HepG2 (cell line): ENCODE results near the gene SPATA12.

ENCODE experiments used
- ATF1 ChIP-seq: IDR thresholded peaks from 2 replicates; pipeline ENCODE4 v1.6.1; 2016; ENCODE audit warnings: mild to moderate bottlenecking, control low read depth
- CHD2 ChIP-seq: IDR thresholded peaks from 2 replicates; pipeline ENCODE4 v1.6.1; 2011; ENCODE audit warnings: low read depth, low read length, improper control_type of control experiment
- EZH2 ChIP-seq: conservative IDR thresholded peaks from 2 replicates; pipeline ENCODE4 v1.6.1; 2012; ENCODE audit warnings: mild to moderate bottlenecking, low read depth, low read length, moderate library complexity
- HNRNPUL1 ChIP-seq: fragments of 200-400 bp; formaldehyde crosslinking; IDR thresholded peaks from 2 replicates; pipeline ENCODE4 v1.6.1; 2017; ENCODE audit warnings: low read depth, mild to moderate bottlenecking, low read length, moderate library complexity
- NCOR1 ChIP-seq: fragments of 200-600 bp; sonication (generic); IDR thresholded peaks from 2 replicates; pipeline ENCODE4 v1.7.0; 2017; ENCODE audit warnings: antibody characterized with exemption, low read length, borderline replicate concordance
- NR3C1 ChIP-seq: sonication (generic); formaldehyde crosslinking; IDR thresholded peaks from 2 replicates; pipeline ENCODE4 v1.4.0; 2020; ENCODE audit warnings: missing genetic modification reagents
- REST ChIP-seq, 2 experiments: IDR thresholded peaks; 2 replicates each; pipeline ENCODE4 v1.6.1; 2011 to 2012; ENCODE audit warnings: low read length in 2 of 2, borderline replicate concordance in 1 of 2, low read depth in 1 of 2, mild to moderate bottlenecking in 1 of 2, moderate library complexity in 1 of 2
- TOE1 ChIP-seq: sonication (generic); formaldehyde crosslinking; IDR thresholded peaks from 2 replicates; pipeline ENCODE4 v1.4.0; 2020; ENCODE audit warnings: mild to moderate bottlenecking, missing genetic modification reagents
- ZNF549 ChIP-seq: sonication (generic); formaldehyde crosslinking; IDR thresholded peaks from 2 replicates; pipeline ENCODE4 v1.5.0; 2020; ENCODE audit warnings: missing genetic modification reagents
- TF ChIP-seq, protein P1 (sequence below): sonication (generic); formaldehyde crosslinking; IDR thresholded peaks from 2 replicates; pipeline ENCODE4 v1.5.0; 2020; ENCODE audit warnings: missing genetic modification reagents
- TF ChIP-seq, protein P2 (sequence below): sonication (generic); formaldehyde crosslinking; IDR thresholded peaks from 2 replicates; pipeline ENCODE4 v1.5.0; 2020; ENCODE audit warnings: mild to moderate bottlenecking, missing genetic modification reagents, moderate library complexity

DNA sequence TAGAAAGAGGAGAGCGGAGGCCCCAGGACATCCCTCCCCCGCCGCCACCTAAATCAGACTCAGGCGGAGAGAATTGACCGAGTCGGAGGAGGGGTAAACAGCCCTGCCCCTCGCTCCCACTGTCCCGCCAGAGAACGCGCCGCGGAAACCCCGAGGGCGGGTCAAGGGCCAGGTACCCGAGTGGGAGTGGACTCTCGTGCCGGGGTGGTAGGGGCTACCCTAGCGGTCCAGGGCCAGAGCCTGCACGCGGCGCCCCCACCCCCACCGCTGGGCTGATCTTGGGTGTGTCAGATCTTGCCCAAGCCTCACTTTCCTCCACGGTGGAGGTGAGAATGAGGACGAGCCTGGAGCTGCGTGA, 19.0 kb downstream of the SPATA12 start:
- no peak for TF ChIP-seq ZNF549 (CRISPR knock-in tag)
- TF ChIP-seq HNRNPUL1, result no peak
- no peak for TF ChIP-seq ATF1 (CRISPR knock-in tag)
- no peak for TF ChIP-seq REST (IDR thresholded peaks at IDR 0.05; ENCODE audit: borderline replicate concordance in 1 of 2, low read depth in 1 of 2, low read length in 2 of 2)
- no peak for TF ChIP-seq EZH2
- no peak for TF ChIP-seq TOE1 (CRISPR knock-in tag)
- TF ChIP-seq, protein P1, sequence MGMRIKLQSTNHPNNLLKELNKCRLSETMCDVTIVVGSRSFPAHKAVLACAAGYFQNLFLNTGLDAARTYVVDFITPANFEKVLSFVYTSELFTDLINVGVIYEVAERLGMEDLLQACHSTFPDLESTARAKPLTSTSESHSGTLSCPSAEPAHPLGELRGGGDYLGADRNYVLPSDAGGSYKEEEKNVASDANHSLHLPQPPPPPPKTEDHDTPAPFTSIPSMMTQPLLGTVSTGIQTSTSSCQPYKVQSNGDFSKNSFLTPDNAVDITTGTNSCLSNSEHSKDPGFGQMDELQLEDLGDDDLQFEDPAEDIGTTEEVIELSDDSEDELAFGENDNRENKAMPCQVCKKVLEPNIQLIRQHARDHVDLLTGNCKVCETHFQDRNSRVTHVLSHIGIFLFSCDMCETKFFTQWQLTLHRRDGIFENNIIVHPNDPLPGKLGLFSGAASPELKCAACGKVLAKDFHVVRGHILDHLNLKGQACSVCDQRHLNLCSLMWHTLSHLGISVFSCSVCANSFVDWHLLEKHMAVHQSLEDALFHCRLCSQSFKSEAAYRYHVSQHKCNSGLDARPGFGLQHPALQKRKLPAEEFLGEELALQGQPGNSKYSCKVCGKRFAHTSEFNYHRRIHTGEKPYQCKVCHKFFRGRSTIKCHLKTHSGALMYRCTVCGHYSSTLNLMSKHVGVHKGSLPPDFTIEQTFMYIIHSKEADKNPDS (CRISPR knock-in tag), result no peak
- TF ChIP-seq NR3C1 (CRISPR knock-in tag), result no peak
- TF ChIP-seq, protein P2, sequence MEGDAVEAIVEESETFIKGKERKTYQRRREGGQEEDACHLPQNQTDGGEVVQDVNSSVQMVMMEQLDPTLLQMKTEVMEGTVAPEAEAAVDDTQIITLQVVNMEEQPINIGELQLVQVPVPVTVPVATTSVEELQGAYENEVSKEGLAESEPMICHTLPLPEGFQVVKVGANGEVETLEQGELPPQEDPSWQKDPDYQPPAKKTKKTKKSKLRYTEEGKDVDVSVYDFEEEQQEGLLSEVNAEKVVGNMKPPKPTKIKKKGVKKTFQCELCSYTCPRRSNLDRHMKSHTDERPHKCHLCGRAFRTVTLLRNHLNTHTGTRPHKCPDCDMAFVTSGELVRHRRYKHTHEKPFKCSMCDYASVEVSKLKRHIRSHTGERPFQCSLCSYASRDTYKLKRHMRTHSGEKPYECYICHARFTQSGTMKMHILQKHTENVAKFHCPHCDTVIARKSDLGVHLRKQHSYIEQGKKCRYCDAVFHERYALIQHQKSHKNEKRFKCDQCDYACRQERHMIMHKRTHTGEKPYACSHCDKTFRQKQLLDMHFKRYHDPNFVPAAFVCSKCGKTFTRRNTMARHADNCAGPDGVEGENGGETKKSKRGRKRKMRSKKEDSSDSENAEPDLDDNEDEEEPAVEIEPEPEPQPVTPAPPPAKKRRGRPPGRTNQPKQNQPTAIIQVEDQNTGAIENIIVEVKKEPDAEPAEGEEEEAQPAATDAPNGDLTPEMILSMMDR, result no peak
- TF ChIP-seq CHD2, result no peak
- no peak for TF ChIP-seq NCOR1
